ENCODE results near the gene ZNF675. TPM values are rescaled to one million over a fixed set of nuclear protein-coding genes. Genes with fewer than 3 reads are reported as not detected.
"Not testable (repeated sequence)": the region's sequence is repeated elsewhere in the genome, so short reads cannot be mapped to it uniquely, and the experiment has no call there.

ZNF675 gene
- total RNA-seq, 4 donors from 2014 or later, result 10.0 to 28.1 (median 15.8) TPM

DNA sequence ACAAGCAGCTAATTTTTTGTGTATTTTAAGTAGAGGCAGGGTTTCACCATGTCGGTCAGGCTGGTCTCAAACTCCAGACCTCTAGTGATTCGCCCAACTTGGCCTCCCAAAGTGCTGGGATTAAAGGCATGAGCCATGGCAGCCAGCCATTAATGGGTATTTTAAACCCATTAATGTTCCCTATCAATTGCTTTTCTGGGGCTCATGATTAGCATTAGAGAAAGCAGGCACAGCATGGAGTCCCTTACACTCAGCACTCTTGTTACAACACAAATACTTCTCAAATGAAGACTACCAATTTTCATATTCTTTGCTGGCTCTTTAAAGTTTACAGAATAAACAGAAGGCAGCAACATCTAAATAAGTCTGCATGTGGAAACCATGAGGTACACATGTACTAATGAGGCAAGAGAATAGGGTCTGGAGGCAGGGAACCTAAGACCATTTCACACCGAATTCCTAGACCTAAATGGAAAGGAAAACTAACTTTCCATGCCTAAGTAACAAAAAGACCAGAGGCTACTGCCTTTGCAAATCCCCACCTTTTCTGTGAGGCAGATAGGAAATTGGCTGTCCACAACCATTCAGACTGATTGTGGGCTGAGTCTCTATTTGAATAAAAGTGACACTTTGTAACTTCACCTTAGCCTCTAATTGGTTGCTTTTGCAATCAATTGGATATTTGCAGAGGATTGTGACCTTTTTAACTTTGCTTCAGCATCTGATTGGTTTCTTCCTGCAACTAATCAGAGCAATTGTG is 21.2 kb downstream of the ZNF675 start:
- TF ChIP-seq, protein P1, sequence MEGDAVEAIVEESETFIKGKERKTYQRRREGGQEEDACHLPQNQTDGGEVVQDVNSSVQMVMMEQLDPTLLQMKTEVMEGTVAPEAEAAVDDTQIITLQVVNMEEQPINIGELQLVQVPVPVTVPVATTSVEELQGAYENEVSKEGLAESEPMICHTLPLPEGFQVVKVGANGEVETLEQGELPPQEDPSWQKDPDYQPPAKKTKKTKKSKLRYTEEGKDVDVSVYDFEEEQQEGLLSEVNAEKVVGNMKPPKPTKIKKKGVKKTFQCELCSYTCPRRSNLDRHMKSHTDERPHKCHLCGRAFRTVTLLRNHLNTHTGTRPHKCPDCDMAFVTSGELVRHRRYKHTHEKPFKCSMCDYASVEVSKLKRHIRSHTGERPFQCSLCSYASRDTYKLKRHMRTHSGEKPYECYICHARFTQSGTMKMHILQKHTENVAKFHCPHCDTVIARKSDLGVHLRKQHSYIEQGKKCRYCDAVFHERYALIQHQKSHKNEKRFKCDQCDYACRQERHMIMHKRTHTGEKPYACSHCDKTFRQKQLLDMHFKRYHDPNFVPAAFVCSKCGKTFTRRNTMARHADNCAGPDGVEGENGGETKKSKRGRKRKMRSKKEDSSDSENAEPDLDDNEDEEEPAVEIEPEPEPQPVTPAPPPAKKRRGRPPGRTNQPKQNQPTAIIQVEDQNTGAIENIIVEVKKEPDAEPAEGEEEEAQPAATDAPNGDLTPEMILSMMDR (IDR thresholded peaks at IDR 0.05), result no peak
- no peak for TF ChIP-seq POLR2A (IDR thresholded peaks at IDR 0.05)
- Histone ChIP-seq H3K4me1 (no peaks in the 10 kb centered on the region), H3K4me3 (no peak overlapping the region), H3K27ac (no peak overlapping the region), H3K27me3 (no peaks in the 10 kb centered on the region), H3K9me3 (peaks cover 0 to 47% (median 0%) of the 10 kb centered on the region in 4 donors), H3K36me3 (peaks cover 0 to 28% (median 7%) of the 10 kb centered on the region in 3 donors)
- no peak for DNase-seq

DNA sequence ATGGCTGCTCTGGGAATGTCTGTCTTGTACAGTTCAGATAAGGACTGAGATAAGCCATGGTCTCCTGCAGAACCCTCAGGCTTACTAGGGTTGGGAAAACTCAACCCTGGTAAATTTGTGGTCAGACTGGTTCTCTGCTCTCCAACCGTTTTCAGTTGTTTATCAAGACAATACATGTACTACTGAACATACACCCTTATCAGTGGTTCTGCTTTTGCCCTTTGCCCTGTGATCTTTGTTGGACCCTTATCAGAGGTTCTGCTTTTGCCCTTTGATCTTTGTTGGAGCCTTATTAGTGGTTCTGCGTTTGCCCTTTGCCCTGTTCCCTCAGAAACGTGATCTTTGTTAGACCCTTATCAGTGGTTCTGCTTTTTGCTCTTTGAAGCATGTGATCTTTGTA is 37.2 kb downstream of the ZNF675 start:
- Histone ChIP-seq H3K36me3 (peaks cover 0 to 17% (median 0%) of the 10 kb centered on the region in 3 donors), H3K9me3 (peaks cover 0 to 41% (median 4%) of the 10 kb centered on the region in 4 donors)
- DNase-seq, H3K27me3 ChIP-seq, H3K4me3 ChIP-seq, H3K4me1 ChIP-seq, H3K27ac ChIP-seq: not testable (repeated sequence)

Other genes starting within 250 kb of the ZNF675 start
- 1 to 10 TPM in 3 of 4 donors, under 1 TPM in 1; 0.66 to 5.0 (median 1.4) TPM for gene ZNF681, start 71.7 kb upstream of the ZNF675 start, total RNA-seq
- 10 to 100 TPM in 1 of 4 donors, under 1 TPM in 1, not detected in 2; 0.57 to 12.4 TPM for gene ZNF726, start 227.7 kb upstream of the ZNF675 start, total RNA-seq

Measured in Peyer's patch (tissue), 4 donors.